ENCODE results near the gene UBAC2.

UBAC2 gene

GRCh38 chr13:99266827-99267226, 66.2 kb downstream of the UBAC2 start:
- no peak for DNase-seq (ENCODE audit: low read depth in 3 of 3, low spot score in 1 of 3)

- no peak for DNase-seq (ENCODE audit: low read depth in 3 of 3, low spot score in 1 of 3)
Observed at GRCh38 chr13:99267927-99268326, 67.3 kb downstream of the UBAC2 start.

GRCh38 chr13:99268822-99269221, 68.2 kb downstream of the UBAC2 start:
- no peak for DNase-seq (ENCODE audit: low read depth in 3 of 3, low spot score in 1 of 3)

GRCh38 chr13:99269627-99270241, 69.1 kb downstream of the UBAC2 start:
- DNase-seq (ENCODE audit: low read depth in 3 of 3, low spot score in 1 of 3), result no peak

GRCh38 chr13:99270518-99270917, 69.9 kb downstream of the UBAC2 start:
- no peak for DNase-seq (ENCODE audit: low read depth in 3 of 3, low spot score in 1 of 3)

GRCh38 chr13:99271249-99271648, 70.6 kb downstream of the UBAC2 start:
- no peak for DNase-seq (ENCODE audit: low read depth in 3 of 3, low spot score in 1 of 3)

- DNase-seq (ENCODE audit: low read depth in 3 of 3, low spot score in 1 of 3), result no peak
Observed at GRCh38 chr13:99272481-99272880, 71.8 kb downstream of the UBAC2 start.

- DNase-seq (ENCODE audit: low read depth in 3 of 3, low spot score in 1 of 3), result no peak
Observed at GRCh38 chr13:99273128-99273527, 72.5 kb downstream of the UBAC2 start.

- DNase-seq (ENCODE audit: low read depth in 3 of 3, low spot score in 1 of 3), result no peak
Observed at GRCh38 chr13:99275093-99275469, 74.4 kb downstream of the UBAC2 start.

GRCh38 chr13:99276706-99277105, 76.1 kb downstream of the UBAC2 start:
- no peak for DNase-seq (ENCODE audit: low read depth in 3 of 3, low spot score in 1 of 3)

- DNase-seq (ENCODE audit: low read depth in 3 of 3, low spot score in 1 of 3), result no peak
Observed at GRCh38 chr13:99277629-99278028, 77.0 kb downstream of the UBAC2 start.

- no peak for DNase-seq (ENCODE audit: low read depth in 3 of 3, low spot score in 1 of 3)
Observed at GRCh38 chr13:99278200-99278599, 77.5 kb downstream of the UBAC2 start.

- no peak for DNase-seq (ENCODE audit: low read depth in 3 of 3, low spot score in 1 of 3)
Observed at GRCh38 chr13:99278843-99279242, 78.2 kb downstream of the UBAC2 start.

GRCh38 chr13:99279637-99280036, 79.0 kb downstream of the UBAC2 start:
- DNase-seq (ENCODE audit: low read depth in 3 of 3, low spot score in 1 of 3), result no peak

- no peak for DNase-seq (ENCODE audit: low read depth in 3 of 3, low spot score in 1 of 3)
Observed at GRCh38 chr13:99280166-99280565, 79.5 kb downstream of the UBAC2 start.

- DNase-seq (ENCODE audit: low read depth in 3 of 3, low spot score in 1 of 3), result no peak
Observed at GRCh38 chr13:99281811-99282263, 81.2 kb downstream of the UBAC2 start.

- DNase-seq (ENCODE audit: low read depth in 3 of 3, low spot score in 1 of 3), result no peak
Observed at GRCh38 chr13:99282264-99283231, 81.9 kb downstream of the UBAC2 start.

GRCh38 chr13:99285432-99286182, 85.0 kb downstream of the UBAC2 start:
- DNase-seq (ENCODE audit: low read depth in 3 of 3, low spot score in 1 of 3), result no peak

GRCh38 chr13:99287551-99287950, 86.9 kb downstream of the UBAC2 start:
- no peak for DNase-seq (ENCODE audit: low read depth in 3 of 3, low spot score in 1 of 3)

GRCh38 chr13:99288089-99288488, 87.4 kb downstream of the UBAC2 start:
- DNase-seq (ENCODE audit: low read depth in 3 of 3, low spot score in 1 of 3), result no peak

- no peak for DNase-seq (ENCODE audit: low read depth in 3 of 3, low spot score in 1 of 3)
Observed at GRCh38 chr13:99289271-99289670, 88.6 kb downstream of the UBAC2 start.

All from stimulated activated CD4-positive, alpha-beta T cell treated with anti-CD3 and anti-CD28 coated beads, TNF-alpha, amount 100 ng/mL, for 1 hour (primary cell).